Transverse colon (tissue), 4 donors: ENCODE data around the gene UVRAG. TPM values are rescaled to one million over a fixed set of nuclear protein-coding genes. Genes with fewer than 3 reads are reported as not detected.

ENCODE experiments used
- DNase-seq: peaks from one replicate; pipeline ENCODE4 v3.0.0-alpha.2; 2019
- H3K27ac ChIP-seq, 4 donors: fragments of 200-600 bp; sonication (generic); 2 replicates each; pipeline ENCODE4 v1.5.1; 2016 to 2018; ENCODE audit warnings: inconsistent platforms in 4 of 4
- H3K27me3 ChIP-seq: fragments of 200-600 bp; sonication (generic); 2 replicates; pipeline ENCODE4 v1.5.1; 2017; ENCODE audit warnings: inconsistent platforms
- H3K36me3 ChIP-seq, 4 donors: fragments of 200-600 bp; sonication (generic); 2 replicates each; pipeline ENCODE4 v1.5.1; 2017 to 2019; ENCODE audit warnings: inconsistent platforms in 4 of 4
- H3K4me1 ChIP-seq, 4 donors: fragments of 200-600 bp; sonication (generic); 2 replicates each; pipeline ENCODE4 v1.5.1; 2017 to 2020; ENCODE audit warnings: inconsistent platforms in 4 of 4
- H3K4me3 ChIP-seq, 4 donors: fragments of 200-600 bp; sonication (generic); 1 replicate in 1 of 4; 2 replicates in 3 of 4; pipeline versions ENCODE4 v1.5.1 to v1.6.1; 2017 to 2019; ENCODE audit warnings: inconsistent platforms in 4 of 4
- H3K9me3 ChIP-seq, 2 donors: fragments of 200-600 bp; sonication (generic); 2 replicates each; pipeline ENCODE4 v1.5.1; 2017 to 2019; ENCODE audit warnings: inconsistent platforms in 2 of 2
- EP300 ChIP-seq: sonication (generic); formaldehyde crosslinking; IDR thresholded peaks from one replicate; pipeline ENCODE4 v1.6.1; 2017; ENCODE audit warnings: antibody characterized with exemption, low read depth
- POLR2A ChIP-seq: fragments of 450-650 bp; IDR thresholded peaks from one replicate; pipeline ENCODE4 v1.6.1; 2016; ENCODE audit warnings: antibody characterized with exemption, mild to moderate bottlenecking, moderate library complexity
- POLR2AphosphoS5 ChIP-seq, 3 donors: sonication (generic); formaldehyde crosslinking; IDR thresholded peaks; one replicate each; pipeline ENCODE4 v1.6.1; 2016; ENCODE audit warnings: antibody characterized with exemption in 3 of 3
- WGBS, 2 donors: methylation state at CpG; one replicate each; pipeline ENCODE4 v1.1.5; 2018; ENCODE audit warnings: low coverage in 1 of 2; 5-methylcytosine and 5-hydroxymethylcytosine counted together
- in situ Hi-C, 4 donors: fragments of 200-750 bp; cut with MboI; loops; one replicate each; pipeline versions ENCODE4 v1.15.0 to v1.15.1; 2017; ENCODE audit warnings: low sequenced_read_pairs in 3 of 4, low pct_ligation_motif_present in 1 of 4, low pct_unique_long_range_greater_than_20kb in 1 of 4
- intact Hi-C: fragments of 100-400 bp; cut with DNase I; formaldehyde crosslinking; loops from one replicate; pipeline ENCODE4 v1.15.1; 2023; ENCODE audit warnings: low total_unique reads
- total RNA-seq, 4 donors: library from RNA; depleted of rRNA; stranded (reverse); fragments of >200 nt; gene quantifications; one replicate each; pipeline ENCODE4 v1.1.0, GENCODE V29; 2016
- TF ChIP-seq, protein P1 (sequence below), 5 experiments: fragments of 200-600 bp in 3 of 5; fragments of 450-650 bp in 2 of 5; sonication (generic) in 3 of 5; IDR thresholded peaks; 1 replicate in 2 of 5; 2 replicates in 3 of 5; pipeline ENCODE4 v1.5.1; 2016 to 2017; ENCODE audit warnings: antibody characterized with exemption in 5 of 5, inconsistent platforms in 3 of 5, mild to moderate bottlenecking in 2 of 5, moderate library complexity in 1 of 5

Gene UVRAG
- total RNA-seq, 4 donors from 2014 or later: 12.7 to 34.6 (median 19.3) TPM

DNA sequence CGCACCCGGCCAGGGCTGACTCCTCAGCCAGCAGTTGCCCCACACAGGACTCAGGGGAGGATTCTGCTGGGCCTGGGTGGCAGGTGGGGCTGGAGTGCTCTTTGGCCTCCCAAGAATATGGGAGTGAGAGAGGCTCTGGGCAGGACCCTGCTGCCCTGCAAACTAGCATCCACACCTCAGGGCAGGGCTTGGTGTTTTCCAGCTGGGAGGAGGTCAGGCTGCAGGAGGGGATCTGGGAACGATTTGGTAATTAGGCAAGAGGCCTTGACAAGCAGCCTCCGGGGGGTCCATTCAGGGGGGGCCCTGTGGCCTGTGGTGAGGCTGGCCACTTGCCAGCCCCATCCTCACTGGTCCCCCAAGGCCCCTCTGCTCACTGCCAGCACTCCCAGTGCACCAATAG, 355.5 kb downstream of the UVRAG start:
- no peak overlapping the region for H3K27ac ChIP-seq
- H3K4me1 ChIP-seq: no peaks in the 10 kb centered on the region
- TF ChIP-seq POLR2A: no peak
- TF ChIP-seq POLR2AphosphoS5 (IDR thresholded peaks at IDR 0.05): no peak
- TF ChIP-seq, protein P1, sequence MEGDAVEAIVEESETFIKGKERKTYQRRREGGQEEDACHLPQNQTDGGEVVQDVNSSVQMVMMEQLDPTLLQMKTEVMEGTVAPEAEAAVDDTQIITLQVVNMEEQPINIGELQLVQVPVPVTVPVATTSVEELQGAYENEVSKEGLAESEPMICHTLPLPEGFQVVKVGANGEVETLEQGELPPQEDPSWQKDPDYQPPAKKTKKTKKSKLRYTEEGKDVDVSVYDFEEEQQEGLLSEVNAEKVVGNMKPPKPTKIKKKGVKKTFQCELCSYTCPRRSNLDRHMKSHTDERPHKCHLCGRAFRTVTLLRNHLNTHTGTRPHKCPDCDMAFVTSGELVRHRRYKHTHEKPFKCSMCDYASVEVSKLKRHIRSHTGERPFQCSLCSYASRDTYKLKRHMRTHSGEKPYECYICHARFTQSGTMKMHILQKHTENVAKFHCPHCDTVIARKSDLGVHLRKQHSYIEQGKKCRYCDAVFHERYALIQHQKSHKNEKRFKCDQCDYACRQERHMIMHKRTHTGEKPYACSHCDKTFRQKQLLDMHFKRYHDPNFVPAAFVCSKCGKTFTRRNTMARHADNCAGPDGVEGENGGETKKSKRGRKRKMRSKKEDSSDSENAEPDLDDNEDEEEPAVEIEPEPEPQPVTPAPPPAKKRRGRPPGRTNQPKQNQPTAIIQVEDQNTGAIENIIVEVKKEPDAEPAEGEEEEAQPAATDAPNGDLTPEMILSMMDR (IDR thresholded peaks at IDR 0.05): no peak
- TF ChIP-seq EP300: no peak
- H3K9me3 ChIP-seq: no peaks in the 10 kb centered on the region
- in situ Hi-C loops (no loop called here), intact Hi-C loops (no loop called here)
- no peaks in the 10 kb centered on the region for H3K36me3 ChIP-seq
- 75% methylated on average over 4 of the region's 4 CpGs; no CpG with 5 or more reads in 1 of the 2 donors for WGBS, 2 donors
- H3K4me3 ChIP-seq: no peak overlapping the region
- H3K27me3 ChIP-seq: no peaks in the 10 kb centered on the region
- no peak for DNase-seq

DNA sequence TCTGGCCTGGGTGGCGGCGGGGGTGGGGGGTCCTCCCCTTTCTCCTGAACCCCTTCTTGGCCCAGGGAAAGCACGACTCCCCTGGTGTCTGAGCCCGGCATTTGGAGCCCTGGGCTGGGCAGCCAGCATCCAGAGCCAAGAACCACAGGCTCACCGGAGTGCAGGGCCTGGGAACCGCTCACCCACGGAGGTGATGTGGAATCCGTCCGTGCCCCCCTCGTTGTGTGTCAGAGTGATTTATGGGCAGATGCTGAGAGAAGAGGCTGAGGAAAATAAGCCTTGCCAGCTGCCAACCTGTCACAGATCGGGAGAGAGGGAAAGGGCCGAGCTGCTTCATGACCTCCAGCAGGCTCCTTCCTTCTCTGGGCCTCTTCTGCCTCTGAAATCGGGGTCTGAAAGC, 357.6 kb downstream of the UVRAG start:
- Histone ChIP-seq H3K4me1 (no peaks in the 10 kb centered on the region), H3K27me3 (no peaks in the 10 kb centered on the region), H3K27ac (no peak overlapping the region), H3K4me3 (no peak overlapping the region), H3K36me3 (no peaks in the 10 kb centered on the region), H3K9me3 (no peaks in the 10 kb centered on the region)
- no peak for DNase-seq
- in situ Hi-C loops: no loop called here
- WGBS, 2 donors: 80 to 100% methylated on average over 2 to 12 of the region's 13 CpGs
- TF ChIP-seq EP300: no peak
- TF ChIP-seq, protein P1 (IDR thresholded peaks at IDR 0.05): no peak
- no peak for TF ChIP-seq POLR2A
- intact Hi-C loops: no loop called here

DNA sequence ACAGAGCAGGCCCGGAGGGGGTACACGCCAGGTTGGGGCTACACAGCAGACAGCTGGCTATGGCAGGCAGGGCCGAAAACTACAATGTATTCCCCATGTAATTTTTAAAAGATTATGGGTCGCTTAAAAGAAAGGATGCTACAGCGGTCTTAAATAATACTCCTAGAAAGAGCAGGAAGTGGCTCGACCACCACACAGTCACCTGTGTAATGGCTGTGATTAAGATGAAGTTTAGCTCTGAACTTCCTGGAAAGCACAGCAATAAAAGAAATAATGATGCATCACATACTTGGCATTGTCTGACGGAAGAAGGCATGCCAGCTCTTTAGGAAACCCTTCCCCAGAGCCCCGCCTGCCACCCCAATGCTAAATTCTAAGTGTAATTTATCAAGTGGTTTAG, 358.7 kb downstream of the UVRAG start:
- 59 to 70% methylated on average over 7 to 8 of the region's 8 CpGs for WGBS, 2 donors
- no peaks in the 10 kb centered on the region for H3K4me1 ChIP-seq
- H3K9me3 ChIP-seq: no peaks in the 10 kb centered on the region
- no peak for DNase-seq
- no peak overlapping the region for H3K4me3 ChIP-seq
- in situ Hi-C loops (no loop called here), intact Hi-C loops (no loop called here)
- TF ChIP-seq, protein P1 (IDR thresholded peaks at IDR 0.05): no peak
- TF ChIP-seq POLR2AphosphoS5 (IDR thresholded peaks at IDR 0.05): no peak
- TF ChIP-seq POLR2A: no peak
- no peak for TF ChIP-seq EP300
- no peaks in the 10 kb centered on the region for H3K36me3 ChIP-seq
- no peaks in the 10 kb centered on the region for H3K27me3 ChIP-seq
- H3K27ac ChIP-seq: no peak overlapping the region

DNA sequence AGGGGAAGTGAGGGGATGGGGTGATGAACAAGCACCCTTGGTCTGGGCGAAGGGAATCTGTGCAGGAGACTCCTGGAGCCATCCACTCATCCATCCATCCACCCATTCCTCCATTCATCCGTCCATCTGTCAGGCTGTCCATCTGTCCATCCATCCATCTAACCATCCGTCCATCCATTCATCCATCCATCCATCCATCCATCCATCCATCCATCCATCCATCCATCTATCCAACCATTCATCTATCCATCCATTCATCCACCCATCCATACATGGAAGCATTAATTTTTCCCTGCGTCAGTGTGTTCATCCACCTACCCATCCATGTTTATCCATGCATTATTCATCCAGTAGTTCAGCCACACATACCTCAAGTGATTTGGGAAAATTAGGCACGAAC, 359.3 kb downstream of the UVRAG start:
- WGBS, 2 donors: 81 to 88% methylated on average over 2 to 5 of the region's 5 CpGs
- Histone ChIP-seq H3K4me3 (no peak overlapping the region), H3K4me1 (no peaks in the 10 kb centered on the region), H3K27ac (no peak overlapping the region), H3K27me3 (no peaks in the 10 kb centered on the region), H3K9me3 (no peaks in the 10 kb centered on the region), H3K36me3 (no peaks in the 10 kb centered on the region)
- in situ Hi-C loops: no loop called here
- intact Hi-C loops: no loop called here
- TF ChIP-seq, protein P1 (IDR thresholded peaks at IDR 0.05): no peak
- TF ChIP-seq POLR2A (no peak), EP300 (no peak), POLR2AphosphoS5 (IDR thresholded peaks at IDR 0.05) (no peak)
- DNase-seq: no peak
